ENCODE data around the gene NEUROD4.
A peak's percentile ranks its signal among the peaks of the same experiment; 100 is the strongest.

The NEUROD4 gene

DNA sequence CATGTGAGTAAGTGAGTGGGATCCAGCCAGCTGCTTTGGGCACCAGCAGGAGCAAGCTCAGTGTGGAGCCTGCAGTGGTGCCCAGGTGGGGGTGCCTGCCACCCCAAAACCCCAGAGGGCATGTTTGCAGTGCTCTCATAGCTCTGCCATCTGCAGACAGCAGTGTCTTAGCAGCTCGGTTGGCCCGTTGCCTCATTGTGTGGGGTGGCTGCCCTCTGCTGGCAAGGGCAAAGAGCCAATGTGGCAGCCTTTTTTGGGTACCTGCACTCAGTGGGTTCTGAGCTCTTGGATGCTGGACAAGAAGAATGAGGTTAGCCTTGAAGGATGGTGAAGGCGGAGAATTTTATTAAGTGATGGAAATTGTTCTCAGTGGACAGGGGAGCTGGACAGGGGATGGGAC lies 52.3 kb downstream of the NEUROD4 start:
- Histone ChIP-seq H2AFZ (ENCODE audit: low read depth, low read length, severe bottlenecking) (no peak overlapping the region), H3K79me2 (ENCODE audit: insufficient read depth, low read length) (no peaks in the 10 kb centered on the region), H4K20me1 (ENCODE audit: low read depth, low read length) (no peaks in the 10 kb centered on the region), H3K9me3 (ENCODE audit: insufficient read depth, low read length) (no peaks in the 10 kb centered on the region), H3K9ac (ENCODE audit: low read length) (no peak overlapping the region), H3F3A (ENCODE audit: insufficient read depth) (no peaks in the 10 kb centered on the region), H3K4me2 (ENCODE audit: low read depth, low read length, poor library complexity, severe bottlenecking) (no peak overlapping the region), H3K36me3 (ENCODE audit: low read length) (no peaks in the 10 kb centered on the region), H3K4me3 (ENCODE audit: insufficient read depth, low read length, poor library complexity, severe bottlenecking) (no peak overlapping the region), H3K9me2 (replicated peaks; ENCODE audit: insufficient read depth, low read length) (no peaks in the 10 kb centered on the region), H3K27me3 (ENCODE audit: low read length) (no peaks in the 10 kb centered on the region), H3K27ac (ENCODE audit: low read depth, low read length) (no peak overlapping the region)
- TF ChIP-seq EZH2phosphoT487 (conservative IDR thresholded peaks at IDR 0.05; ENCODE audit: low read length) = no peak
- TF ChIP-seq, protein P1, sequence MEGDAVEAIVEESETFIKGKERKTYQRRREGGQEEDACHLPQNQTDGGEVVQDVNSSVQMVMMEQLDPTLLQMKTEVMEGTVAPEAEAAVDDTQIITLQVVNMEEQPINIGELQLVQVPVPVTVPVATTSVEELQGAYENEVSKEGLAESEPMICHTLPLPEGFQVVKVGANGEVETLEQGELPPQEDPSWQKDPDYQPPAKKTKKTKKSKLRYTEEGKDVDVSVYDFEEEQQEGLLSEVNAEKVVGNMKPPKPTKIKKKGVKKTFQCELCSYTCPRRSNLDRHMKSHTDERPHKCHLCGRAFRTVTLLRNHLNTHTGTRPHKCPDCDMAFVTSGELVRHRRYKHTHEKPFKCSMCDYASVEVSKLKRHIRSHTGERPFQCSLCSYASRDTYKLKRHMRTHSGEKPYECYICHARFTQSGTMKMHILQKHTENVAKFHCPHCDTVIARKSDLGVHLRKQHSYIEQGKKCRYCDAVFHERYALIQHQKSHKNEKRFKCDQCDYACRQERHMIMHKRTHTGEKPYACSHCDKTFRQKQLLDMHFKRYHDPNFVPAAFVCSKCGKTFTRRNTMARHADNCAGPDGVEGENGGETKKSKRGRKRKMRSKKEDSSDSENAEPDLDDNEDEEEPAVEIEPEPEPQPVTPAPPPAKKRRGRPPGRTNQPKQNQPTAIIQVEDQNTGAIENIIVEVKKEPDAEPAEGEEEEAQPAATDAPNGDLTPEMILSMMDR (IDR thresholded peaks at IDR 0.05; ENCODE audit: insufficient read depth, low read length, poor library complexity, severe bottlenecking) = peak; percentile 78

- H3K9ac ChIP-seq (ENCODE audit: low read length) = no peak overlapping the region
- no peak overlapping the region for H3K27ac ChIP-seq (ENCODE audit: low read depth, low read length)
- H3K9me2 ChIP-seq (replicated peaks; ENCODE audit: insufficient read depth, low read length) = no peaks in the 10 kb centered on the region
- H3K79me2 ChIP-seq (ENCODE audit: insufficient read depth, low read length) = no peaks in the 10 kb centered on the region
- no peak overlapping the region for H3K4me2 ChIP-seq (ENCODE audit: low read depth, low read length, poor library complexity, severe bottlenecking)
- H3K36me3 ChIP-seq (ENCODE audit: low read length) = no peaks in the 10 kb centered on the region
- H3K27me3 ChIP-seq (ENCODE audit: low read length) = no peaks in the 10 kb centered on the region
- TF ChIP-seq EZH2phosphoT487 (conservative IDR thresholded peaks at IDR 0.05; ENCODE audit: low read length) = no peak
- TF ChIP-seq, protein P1 (IDR thresholded peaks at IDR 0.05; ENCODE audit: insufficient read depth, low read length, poor library complexity, severe bottlenecking) = peak; percentile 82
- H3K9me3 ChIP-seq (ENCODE audit: insufficient read depth, low read length) = no peaks in the 10 kb centered on the region
- no peak overlapping the region for H3K4me3 ChIP-seq (ENCODE audit: insufficient read depth, low read length, poor library complexity, severe bottlenecking)
- H3F3A ChIP-seq (ENCODE audit: insufficient read depth) = no peaks in the 10 kb centered on the region
- no peaks in the 10 kb centered on the region for H4K20me1 ChIP-seq (ENCODE audit: low read depth, low read length)
- no peak overlapping the region for H2AFZ ChIP-seq (ENCODE audit: low read depth, low read length, severe bottlenecking)
Measured at GRCh38 chr12:55073043-55074022, 53.6 kb downstream of the NEUROD4 start.

- Histone ChIP-seq H3K4me2 (ENCODE audit: low read depth, low read length, poor library complexity, severe bottlenecking) (no peak overlapping the region), H3K4me3 (ENCODE audit: insufficient read depth, low read length, poor library complexity, severe bottlenecking) (no peak overlapping the region), H3F3A (ENCODE audit: insufficient read depth) (no peaks in the 10 kb centered on the region), H3K9me3 (ENCODE audit: insufficient read depth, low read length) (no peaks in the 10 kb centered on the region), H3K9ac (ENCODE audit: low read length) (no peak overlapping the region), H3K79me2 (ENCODE audit: insufficient read depth, low read length) (no peaks in the 10 kb centered on the region), H3K27ac (ENCODE audit: low read depth, low read length) (no peak overlapping the region), H3K36me3 (ENCODE audit: low read length) (no peaks in the 10 kb centered on the region), H2AFZ (ENCODE audit: low read depth, low read length, severe bottlenecking) (no peak overlapping the region), H4K20me1 (ENCODE audit: low read depth, low read length) (no peaks in the 10 kb centered on the region), H3K27me3 (ENCODE audit: low read length) (no peaks in the 10 kb centered on the region), H3K9me2 (replicated peaks; ENCODE audit: insufficient read depth, low read length) (no peaks in the 10 kb centered on the region)
- TF ChIP-seq, protein P1 (IDR thresholded peaks at IDR 0.05; ENCODE audit: insufficient read depth, low read length, poor library complexity, severe bottlenecking) = no peak
- TF ChIP-seq EZH2phosphoT487 (conservative IDR thresholded peaks at IDR 0.05; ENCODE audit: low read length) = no peak
Measured at GRCh38 chr12:55074806-55075205, 55.0 kb downstream of the NEUROD4 start.
